ENCODE data around the gene TMEM51.

GRCh38 chr1:15103906-15104305, 49.6 kb upstream of the TMEM51 start:
- TF ChIP-seq, protein P1, sequence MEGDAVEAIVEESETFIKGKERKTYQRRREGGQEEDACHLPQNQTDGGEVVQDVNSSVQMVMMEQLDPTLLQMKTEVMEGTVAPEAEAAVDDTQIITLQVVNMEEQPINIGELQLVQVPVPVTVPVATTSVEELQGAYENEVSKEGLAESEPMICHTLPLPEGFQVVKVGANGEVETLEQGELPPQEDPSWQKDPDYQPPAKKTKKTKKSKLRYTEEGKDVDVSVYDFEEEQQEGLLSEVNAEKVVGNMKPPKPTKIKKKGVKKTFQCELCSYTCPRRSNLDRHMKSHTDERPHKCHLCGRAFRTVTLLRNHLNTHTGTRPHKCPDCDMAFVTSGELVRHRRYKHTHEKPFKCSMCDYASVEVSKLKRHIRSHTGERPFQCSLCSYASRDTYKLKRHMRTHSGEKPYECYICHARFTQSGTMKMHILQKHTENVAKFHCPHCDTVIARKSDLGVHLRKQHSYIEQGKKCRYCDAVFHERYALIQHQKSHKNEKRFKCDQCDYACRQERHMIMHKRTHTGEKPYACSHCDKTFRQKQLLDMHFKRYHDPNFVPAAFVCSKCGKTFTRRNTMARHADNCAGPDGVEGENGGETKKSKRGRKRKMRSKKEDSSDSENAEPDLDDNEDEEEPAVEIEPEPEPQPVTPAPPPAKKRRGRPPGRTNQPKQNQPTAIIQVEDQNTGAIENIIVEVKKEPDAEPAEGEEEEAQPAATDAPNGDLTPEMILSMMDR (IDR thresholded peaks at IDR 0.05): no peak
- TF ChIP-seq JUN (CRISPR knock-in tag; IDR thresholded peaks at IDR 0.05) (no peak), ZNF121 (CRISPR knock-in tag; IDR thresholded peaks at IDR 0.05) (no peak)
- TF ChIP-seq, protein P2, sequence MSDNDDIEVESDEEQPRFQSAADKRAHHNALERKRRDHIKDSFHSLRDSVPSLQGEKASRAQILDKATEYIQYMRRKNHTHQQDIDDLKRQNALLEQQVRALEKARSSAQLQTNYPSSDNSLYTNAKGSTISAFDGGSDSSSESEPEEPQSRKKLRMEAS (CRISPR knock-in tag; IDR thresholded peaks at IDR 0.05): no peak
- TF ChIP-seq, protein P3, sequence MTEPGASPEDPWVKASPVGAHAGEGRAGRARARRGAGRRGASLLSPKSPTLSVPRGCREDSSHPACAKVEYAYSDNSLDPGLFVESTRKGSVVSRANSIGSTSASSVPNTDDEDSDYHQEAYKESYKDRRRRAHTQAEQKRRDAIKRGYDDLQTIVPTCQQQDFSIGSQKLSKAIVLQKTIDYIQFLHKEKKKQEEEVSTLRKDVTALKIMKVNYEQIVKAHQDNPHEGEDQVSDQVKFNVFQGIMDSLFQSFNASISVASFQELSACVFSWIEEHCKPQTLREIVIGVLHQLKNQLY (CRISPR knock-in tag; IDR thresholded peaks at IDR 0.05): no peak
- TF ChIP-seq, protein P4, sequence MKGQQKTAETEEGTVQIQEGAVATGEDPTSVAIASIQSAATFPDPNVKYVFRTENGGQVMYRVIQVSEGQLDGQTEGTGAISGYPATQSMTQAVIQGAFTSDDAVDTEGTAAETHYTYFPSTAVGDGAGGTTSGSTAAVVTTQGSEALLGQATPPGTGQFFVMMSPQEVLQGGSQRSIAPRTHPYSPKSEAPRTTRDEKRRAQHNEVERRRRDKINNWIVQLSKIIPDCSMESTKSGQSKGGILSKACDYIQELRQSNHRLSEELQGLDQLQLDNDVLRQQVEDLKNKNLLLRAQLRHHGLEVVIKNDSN (CRISPR knock-in tag; IDR thresholded peaks at IDR 0.05): no peak
